K562 (cell line): ENCODE data around the gene TTC9C. TPM values are rescaled to one million over a fixed set of nuclear protein-coding genes. Genes with fewer than 3 reads are reported as not detected.

Experiments
- CHD4 ChIP-seq: fragments of 200-600 bp; sonication (generic); IDR thresholded peaks from 3 replicates; pipeline ENCODE4 v1.6.1; 2012; ENCODE audit warnings: low read depth, mild to moderate bottlenecking, mixed read lengths, low read length, inconsistent platforms; ENCODE audit not compliant: insufficient read depth, insufficient replicate concordance, poor library complexity, severe bottlenecking
- GTF2A2 ChIP-seq: IDR thresholded peaks from 2 replicates; pipeline ENCODE4 v1.6.1; 2016; ENCODE audit warnings: mild to moderate bottlenecking, missing genetic modification characterization, missing compliant biosample characterization
- HDAC1 ChIP-seq, 2 experiments: fragments of 450-650 bp; IDR thresholded peaks; 2 replicates each; pipeline ENCODE4 v1.6.1; 2016 to 2017; ENCODE audit warnings: inconsistent platforms in 1 of 2, mild to moderate bottlenecking in 1 of 2, moderate library complexity in 1 of 2
- HNRNPL ChIP-seq: fragments of 200-400 bp; formaldehyde crosslinking; IDR thresholded peaks from 2 replicates; pipeline ENCODE4 v1.6.1; 2017; ENCODE audit warnings: low read depth, mild to moderate bottlenecking, low read length
- NR3C1 ChIP-seq: sonication (generic); formaldehyde crosslinking; IDR thresholded peaks from 2 replicates; pipeline ENCODE4 v1.8.1; 2022; ENCODE audit warnings: missing genetic modification reagents
- POLR2A ChIP-seq: fragments of 450-650 bp; conservative IDR thresholded peaks from 2 replicates; pipeline ENCODE4 v1.6.1; 2016
- SMAD3 ChIP-seq: fragments of 450-650 bp; formaldehyde crosslinking; conservative IDR thresholded peaks from 2 replicates; pipeline ENCODE4 v1.4.0; 2020; ENCODE audit warnings: mild to moderate bottlenecking
- SMARCA5 ChIP-seq: fragments of 450-650 bp; IDR thresholded peaks from 2 replicates; pipeline ENCODE4 v1.6.1; 2016
- TCF15 ChIP-seq: fragments of 250-450 bp; sonication (Bioruptor Pico); IDR thresholded peaks from 2 replicates; pipeline ENCODE4 v1.8.0; 2022; ENCODE audit warnings: moderate library complexity, mild to moderate bottlenecking, inconsistent platforms
- polyA plus RNA-seq, 8 experiments: library from polyadenylated mRNA; depleted of rRNA in 4 of 8; stranded (reverse) in 5 of 8; unstranded in 3 of 8; fragments of >200 nt; fragmentation: Nextera tagmentation in 2 of 8; fragmentation: Illumina TruSeq in 1 of 8; extraction: Ambion mirVana in 2 of 8; extraction: Trizol in 1 of 8; gene quantifications; 2 replicates each; pipeline versions ENCODE4 v1.2.1 to v1.2.3, GENCODE V29; 2011 to 2014; ENCODE audit warnings: inconsistent platforms in 1 of 8, missing spikeins in 1 of 8
- total RNA-seq, 7 experiments: library from RNA; depleted of rRNA in 6 of 7; stranded (reverse); fragments of >200 nt in 6 of 7; fragmentation: Illumina TruSeq in 2 of 7; extraction: Trizol in 2 of 7; gene quantifications; 2 replicates each; pipeline versions ENCODE4 v1.2.1 to v1.2.3, GENCODE V29; 2011 to 2021; ENCODE audit warnings: low replicate concordance in 1 of 7
- TF ChIP-seq, protein P1 (sequence below), 2 experiments: fragments of 450-650 bp; IDR thresholded peaks; 2 replicates each; pipeline ENCODE4 v1.6.1; 2016; ENCODE audit warnings: mild to moderate bottlenecking in 2 of 2, borderline replicate concordance in 1 of 2, low read depth in 1 of 2, moderate library complexity in 1 of 2
- TF ChIP-seq, protein P2 (sequence below): sonication (generic); formaldehyde crosslinking; IDR thresholded peaks from 2 replicates; pipeline ENCODE4 v1.8.0; 2023; ENCODE audit warnings: mild to moderate bottlenecking, missing genetic modification reagents
- TF ChIP-seq, protein P3 (sequence below), 3 experiments: fragments of 200-800 bp in 1 of 3; sonication (Bioruptor generic) in 1 of 3; sonication (generic) in 1 of 3; formaldehyde crosslinking in 1 of 3; IDR thresholded peaks; 2 replicates each; pipeline versions ENCODE4 v1.6.1 to v1.8.0; 2016 to 2022; ENCODE audit warnings: mild to moderate bottlenecking in 2 of 3, missing compliant biosample characterization in 2 of 3, missing genetic modification characterization in 2 of 3, missing genetic modification reagents in 1 of 3

The TTC9C gene
- total and polyA plus RNA-seq, 9 of the 15 experiments (the other 6 are each of a cell fraction or from before 2014, with no cell fraction given), result 32.8 to 59.0 (median 37.1) TPM

- TF ChIP-seq, protein P1, sequence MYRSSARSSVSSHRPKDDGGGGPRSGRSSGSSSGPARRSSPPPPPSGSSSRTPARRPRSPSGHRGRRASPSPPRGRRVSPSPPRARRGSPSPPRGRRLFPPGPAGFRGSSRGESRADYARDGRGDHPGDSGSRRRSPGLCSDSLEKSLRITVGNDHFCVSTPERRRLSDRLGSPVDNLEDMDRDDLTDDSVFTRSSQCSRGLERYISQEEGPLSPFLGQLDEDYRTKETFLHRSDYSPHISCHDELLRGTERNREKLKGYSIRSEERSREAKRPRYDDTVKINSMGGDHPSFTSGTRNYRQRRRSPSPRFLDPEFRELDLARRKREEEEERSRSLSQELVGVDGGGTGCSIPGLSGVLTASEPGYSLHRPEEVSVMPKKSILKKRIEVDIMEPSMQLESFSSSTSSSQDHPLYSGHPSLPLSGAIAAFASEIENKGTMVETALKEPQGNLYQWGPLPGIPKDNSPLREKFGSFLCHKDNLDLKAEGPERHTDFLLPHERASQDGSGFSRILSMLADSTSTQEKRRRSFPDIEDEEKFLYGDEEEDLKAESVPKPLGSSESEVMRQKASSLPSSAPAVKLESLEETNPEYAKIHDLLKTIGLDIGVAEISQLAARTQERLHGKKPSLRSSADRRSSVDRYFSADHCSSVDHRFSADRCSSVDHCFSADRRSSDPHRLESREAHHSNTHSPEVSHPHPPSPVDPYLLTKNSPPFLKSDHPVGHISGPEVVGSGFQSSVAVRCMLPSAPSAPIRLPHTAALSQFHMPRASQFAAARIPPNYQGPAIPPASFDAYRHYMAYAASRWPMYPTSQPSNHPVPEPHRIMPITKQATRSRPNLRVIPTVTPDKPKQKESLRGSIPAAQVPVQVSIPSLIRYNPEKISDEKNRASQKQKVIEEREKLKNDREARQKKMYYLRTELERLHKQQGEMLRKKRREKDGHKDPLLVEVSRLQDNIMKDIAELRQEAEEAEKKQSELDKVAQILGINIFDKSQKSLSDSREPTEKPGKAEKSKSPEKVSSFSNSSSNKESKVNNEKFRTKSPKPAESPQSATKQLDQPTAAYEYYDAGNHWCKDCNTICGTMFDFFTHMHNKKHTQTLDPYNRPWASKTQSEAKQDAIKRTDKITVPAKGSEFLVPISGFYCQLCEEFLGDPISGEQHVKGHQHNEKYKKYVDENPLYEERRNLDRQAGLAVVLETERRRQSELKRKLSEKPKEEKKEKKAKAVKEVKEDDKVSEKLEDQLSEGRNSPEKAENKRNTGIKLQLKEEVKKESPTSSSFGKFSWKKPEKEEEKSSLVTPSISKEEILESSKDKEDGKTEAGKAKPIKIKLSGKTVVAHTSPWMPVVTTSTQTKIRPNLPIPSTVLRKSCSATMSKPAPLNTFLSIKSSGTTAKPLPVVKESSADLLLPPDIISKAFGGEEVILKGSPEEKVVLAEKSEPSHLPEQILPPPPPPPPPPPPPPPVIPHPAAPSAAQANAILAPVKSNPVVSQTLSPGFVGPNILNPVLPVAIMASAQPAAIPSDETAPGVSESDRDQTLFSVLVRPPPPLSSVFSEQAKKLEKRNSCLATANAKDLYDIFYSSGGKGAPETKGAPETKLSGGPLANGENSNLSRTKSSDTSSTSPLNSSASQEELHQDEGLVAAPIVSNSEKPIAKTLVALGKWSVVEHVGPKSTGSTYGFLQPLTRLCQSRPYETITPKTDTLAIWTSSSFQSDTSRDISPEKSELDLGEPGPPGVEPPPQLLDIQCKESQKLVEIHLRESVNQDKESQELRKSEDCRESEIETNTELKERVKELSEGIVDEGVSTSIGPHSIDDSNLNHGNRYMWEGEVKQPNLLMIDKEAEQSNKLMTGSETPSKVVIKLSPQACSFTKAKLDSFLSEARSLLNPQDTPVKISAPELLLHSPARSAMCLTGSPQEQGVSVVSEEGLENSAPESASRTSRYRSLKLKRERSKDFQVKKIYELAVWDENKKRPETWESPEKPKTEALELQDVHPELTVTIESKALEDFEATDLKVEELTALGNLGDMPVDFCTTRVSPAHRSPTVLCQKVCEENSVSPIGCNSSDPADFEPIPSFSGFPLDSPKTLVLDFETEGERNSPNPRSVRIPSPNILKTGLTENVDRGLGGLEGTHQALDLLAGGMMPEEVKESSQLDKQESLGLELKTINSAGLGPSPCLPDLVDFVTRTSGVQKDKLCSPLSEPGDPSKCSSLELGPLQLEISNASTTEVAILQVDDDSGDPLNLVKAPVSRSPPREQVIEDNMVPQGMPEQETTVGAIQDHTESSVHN (IDR thresholded peaks at IDR 0.05; ENCODE audit: borderline replicate concordance in 1 of 2, low read depth in 1 of 2), result no peak
- TF ChIP-seq GTF2A2 (tag) (no peak), CHD4 (peak; percentile 84), POLR2A (peak; percentile 86), SMARCA5 (peak; percentile 90; the same call in 1 of the 2 replicates), HNRNPL (no peak), NR3C1 (no peak), SMAD3 (CRISPR knock-in tag) (0 out of 2 replicates have a peak, but pooled peaks have one; percentile 53), TCF15 (CRISPR knock-in tag) (no peak), HDAC1 (IDR thresholded peaks at IDR 0.05) (peak in 1 of 2 experiments; percentile 91; a peak in 2 of 4 replicates)
- TF ChIP-seq, protein P2, sequence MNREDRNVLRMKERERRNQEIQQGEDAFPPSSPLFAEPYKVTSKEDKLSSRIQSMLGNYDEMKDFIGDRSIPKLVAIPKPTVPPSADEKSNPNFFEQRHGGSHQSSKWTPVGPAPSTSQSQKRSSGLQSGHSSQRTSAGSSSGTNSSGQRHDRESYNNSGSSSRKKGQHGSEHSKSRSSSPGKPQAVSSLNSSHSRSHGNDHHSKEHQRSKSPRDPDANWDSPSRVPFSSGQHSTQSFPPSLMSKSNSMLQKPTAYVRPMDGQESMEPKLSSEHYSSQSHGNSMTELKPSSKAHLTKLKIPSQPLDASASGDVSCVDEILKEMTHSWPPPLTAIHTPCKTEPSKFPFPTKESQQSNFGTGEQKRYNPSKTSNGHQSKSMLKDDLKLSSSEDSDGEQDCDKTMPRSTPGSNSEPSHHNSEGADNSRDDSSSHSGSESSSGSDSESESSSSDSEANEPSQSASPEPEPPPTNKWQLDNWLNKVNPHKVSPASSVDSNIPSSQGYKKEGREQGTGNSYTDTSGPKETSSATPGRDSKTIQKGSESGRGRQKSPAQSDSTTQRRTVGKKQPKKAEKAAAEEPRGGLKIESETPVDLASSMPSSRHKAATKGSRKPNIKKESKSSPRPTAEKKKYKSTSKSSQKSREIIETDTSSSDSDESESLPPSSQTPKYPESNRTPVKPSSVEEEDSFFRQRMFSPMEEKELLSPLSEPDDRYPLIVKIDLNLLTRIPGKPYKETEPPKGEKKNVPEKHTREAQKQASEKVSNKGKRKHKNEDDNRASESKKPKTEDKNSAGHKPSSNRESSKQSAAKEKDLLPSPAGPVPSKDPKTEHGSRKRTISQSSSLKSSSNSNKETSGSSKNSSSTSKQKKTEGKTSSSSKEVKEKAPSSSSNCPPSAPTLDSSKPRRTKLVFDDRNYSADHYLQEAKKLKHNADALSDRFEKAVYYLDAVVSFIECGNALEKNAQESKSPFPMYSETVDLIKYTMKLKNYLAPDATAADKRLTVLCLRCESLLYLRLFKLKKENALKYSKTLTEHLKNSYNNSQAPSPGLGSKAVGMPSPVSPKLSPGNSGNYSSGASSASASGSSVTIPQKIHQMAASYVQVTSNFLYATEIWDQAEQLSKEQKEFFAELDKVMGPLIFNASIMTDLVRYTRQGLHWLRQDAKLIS (CRISPR knock-in tag), result no peak
- TF ChIP-seq, protein P3, sequence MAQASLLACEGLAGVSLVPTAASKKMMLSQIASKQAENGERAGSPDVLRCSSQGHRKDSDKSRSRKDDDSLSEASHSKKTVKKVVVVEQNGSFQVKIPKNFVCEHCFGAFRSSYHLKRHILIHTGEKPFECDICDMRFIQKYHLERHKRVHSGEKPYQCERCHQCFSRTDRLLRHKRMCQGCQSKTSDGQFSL (CRISPR knock-in tag; IDR thresholded peaks at IDR 0.05), result peak; percentile 95
- TF ChIP-seq, protein P3 (tag; IDR thresholded peaks at IDR 0.05), result peak in 1 of 2 experiments; percentile 87; a peak in 2 of 4 replicates
Observed at GRCh38 chr11:62771144-62772021, 43.1 kb downstream of the TTC9C start, which contains the start of gene TAF6L (continued).
